Stimulated activated memory B cell treated with anti-CD40 and anti-IgM and Interleukin-4, amounts not matched to agents 10 μg/mL and 1 μg/mL and 100 μg/mL, for 72 hours (primary cell): ENCODE data around the gene JOSD1.

Experiments used
- ATAC-seq: fragments of 150-1000 bp; cut with Tn5 transposase; 2 replicates; pipeline ENCODE4 v1.10.0; 2021
- H3K27ac Mint-ChIP-seq: one replicate; pipeline ENCODE4 v1.8.0; 2022; ENCODE audit warnings: mild to moderate bottlenecking, mixed read lengths
- H3K27me3 Mint-ChIP-seq: one replicate; pipeline ENCODE4 v1.8.0; 2022; ENCODE audit warnings: mixed read lengths
- H3K36me3 Mint-ChIP-seq: one replicate; pipeline ENCODE4 v1.8.0; 2022; ENCODE audit warnings: mixed read lengths
- H3K4me1 Mint-ChIP-seq: one replicate; pipeline ENCODE4 v1.8.0; 2022; ENCODE audit warnings: mixed read lengths
- H3K4me3 Mint-ChIP-seq: one replicate; pipeline ENCODE4 v1.8.0; 2022; ENCODE audit warnings: mild to moderate bottlenecking, moderate library complexity, mixed read lengths
- H3K9me3 Mint-ChIP-seq: one replicate; pipeline ENCODE4 v1.8.0; 2022; ENCODE audit warnings: mixed read lengths

JOSD1 gene

GRCh38 chr22:38700789-38701628, at the start of gene JOSD1:
JOSD1 (minus strand) TSS chr22:38700943; CDS start chr22:38699987, 956 bp downstream.
- Mint-ChIP-seq H3K9me3 (no peaks in the 10 kb centered on the region), H3K27me3 (no peaks in the 10 kb centered on the region), H3K4me1 (peaks cover 53% of the 10 kb centered on the region), H3K36me3 (peaks cover 14% of the 10 kb centered on the region), H3K4me3 (peak within 1 kb of the TSS; percentile 92), H3K27ac (peak within 1 kb of the TSS; percentile 98)
- peak; percentile 77 for ATAC-seq

GRCh38 chr22:38750104-38750503, 49.4 kb upstream of the JOSD1 start:
- Mint-ChIP-seq H3K4me1 (peaks cover 61% of the 10 kb centered on the region), H3K36me3 (peaks cover 54% of the 10 kb centered on the region), H3K27me3 (no peaks in the 10 kb centered on the region), H3K9me3 (no peaks in the 10 kb centered on the region), H3K27ac (peak overlapping the region; percentile 99), H3K4me3 (no peak overlapping the region)
- ATAC-seq = no peak

- Mint-ChIP-seq H3K4me3 (no peak overlapping the region), H3K27me3 (no peaks in the 10 kb centered on the region), H3K9me3 (no peaks in the 10 kb centered on the region), H3K27ac (no peak overlapping the region), H3K4me1 (peaks cover 46% of the 10 kb centered on the region), H3K36me3 (peaks cover 58% of the 10 kb centered on the region)
- no peak for ATAC-seq
Observed at GRCh38 chr22:38748487-38749136, 47.9 kb upstream of the JOSD1 start.

- H3K36me3 Mint-ChIP-seq = peaks cover 51% of the 10 kb centered on the region
- ATAC-seq = no peak
- H3K27me3 Mint-ChIP-seq = no peaks in the 10 kb centered on the region
- no peaks in the 10 kb centered on the region for H3K9me3 Mint-ChIP-seq
- peaks cover 18% of the 10 kb centered on the region for H3K4me1 Mint-ChIP-seq
- no peak overlapping the region for H3K27ac Mint-ChIP-seq
- H3K4me3 Mint-ChIP-seq = no peak overlapping the region
Observed at GRCh38 chr22:38745676-38746460, 45.1 kb upstream of the JOSD1 start.

- Mint-ChIP-seq H3K27ac (no peak overlapping the region), H3K36me3 (peaks cover 49% of the 10 kb centered on the region), H3K4me3 (no peak overlapping the region), H3K4me1 (peaks cover 10% of the 10 kb centered on the region), H3K27me3 (no peaks in the 10 kb centered on the region), H3K9me3 (no peaks in the 10 kb centered on the region)
- no peak for ATAC-seq
Observed at GRCh38 chr22:38744981-38745380, 44.2 kb upstream of the JOSD1 start.

- Mint-ChIP-seq H3K27me3 (no peaks in the 10 kb centered on the region), H3K27ac (no peak overlapping the region)
Observed at GRCh38 chr22:38742176-38742942, 41.6 kb upstream of the JOSD1 start.

GRCh38 chr22:38741576-38741975, 40.8 kb upstream of the JOSD1 start:
- no peak for ATAC-seq
- Mint-ChIP-seq H3K4me1 (peaks cover 15% of the 10 kb centered on the region), H3K9me3 (no peaks in the 10 kb centered on the region), H3K27ac (no peak overlapping the region), H3K27me3 (no peaks in the 10 kb centered on the region), H3K4me3 (no peak overlapping the region), H3K36me3 (peaks cover 70% of the 10 kb centered on the region)

More at GRCh38 chr22:38742176-38742942, 41.6 kb upstream of the JOSD1 start:
- Mint-ChIP-seq H3K9me3 (no peaks in the 10 kb centered on the region), H3K4me3 (no peak overlapping the region), H3K4me1 (peaks cover 7% of the 10 kb centered on the region), H3K36me3 (peaks cover 62% of the 10 kb centered on the region)
- no peak for ATAC-seq

- H3K27me3 Mint-ChIP-seq = no peaks in the 10 kb centered on the region
- no peak for ATAC-seq
- H3K9me3 Mint-ChIP-seq = no peaks in the 10 kb centered on the region
- no peak overlapping the region for H3K27ac Mint-ChIP-seq
- peaks cover 19% of the 10 kb centered on the region for H3K4me1 Mint-ChIP-seq
- peaks cover 73% of the 10 kb centered on the region for H3K36me3 Mint-ChIP-seq
- H3K4me3 Mint-ChIP-seq = no peak overlapping the region
Observed at GRCh38 chr22:38741166-38741565, 40.4 kb upstream of the JOSD1 start.

- Mint-ChIP-seq H3K27ac (no peak overlapping the region), H3K4me3 (no peak overlapping the region)
Observed at GRCh38 chr22:38740754-38741153, 40.0 kb upstream of the JOSD1 start.

GRCh38 chr22:38740116-38740723, 39.5 kb upstream of the JOSD1 start:
- H3K4me1 Mint-ChIP-seq = peaks cover 29% of the 10 kb centered on the region
- no peaks in the 10 kb centered on the region for H3K27me3 Mint-ChIP-seq
- no peak overlapping the region for H3K27ac Mint-ChIP-seq
- H3K36me3 Mint-ChIP-seq = peaks cover 72% of the 10 kb centered on the region
- no peaks in the 10 kb centered on the region for H3K9me3 Mint-ChIP-seq
- no peak overlapping the region for H3K4me3 Mint-ChIP-seq
- no peak for ATAC-seq

More at GRCh38 chr22:38740754-38741153, 40.0 kb upstream of the JOSD1 start:
- Mint-ChIP-seq H3K36me3 (peaks cover 75% of the 10 kb centered on the region), H3K4me1 (peaks cover 23% of the 10 kb centered on the region), H3K27me3 (no peaks in the 10 kb centered on the region), H3K9me3 (no peaks in the 10 kb centered on the region)
- ATAC-seq = no peak

GRCh38 chr22:38739300-38740055, 38.7 kb upstream of the JOSD1 start:
- Mint-ChIP-seq H3K27me3 (no peaks in the 10 kb centered on the region), H3K9me3 (no peaks in the 10 kb centered on the region), H3K27ac (no peak overlapping the region), H3K4me3 (no peak overlapping the region), H3K36me3 (peaks cover 74% of the 10 kb centered on the region), H3K4me1 (peaks cover 36% of the 10 kb centered on the region)
- ATAC-seq = no peak

GRCh38 chr22:38738475-38739070, 37.8 kb upstream of the JOSD1 start:
- H3K4me1 Mint-ChIP-seq = peaks cover 45% of the 10 kb centered on the region
- no peaks in the 10 kb centered on the region for H3K27me3 Mint-ChIP-seq
- no peak overlapping the region for H3K27ac Mint-ChIP-seq
- peaks cover 76% of the 10 kb centered on the region for H3K36me3 Mint-ChIP-seq
- no peaks in the 10 kb centered on the region for H3K9me3 Mint-ChIP-seq
- no peak overlapping the region for H3K4me3 Mint-ChIP-seq
- ATAC-seq = no peak

- Mint-ChIP-seq H3K4me1 (peaks cover 55% of the 10 kb centered on the region), H3K27ac (peak overlapping the region; percentile 86), H3K9me3 (no peaks in the 10 kb centered on the region), H3K4me3 (no peak overlapping the region), H3K36me3 (peaks cover 76% of the 10 kb centered on the region), H3K27me3 (no peaks in the 10 kb centered on the region)
- no peak for ATAC-seq
Observed at GRCh38 chr22:38737302-38738060, 36.7 kb upstream of the JOSD1 start.
